GM18498 (cell line): Measurements from ENCODE around the gene ERCC4.

ENCODE experiments used
- ATAC-seq: cut with Tn5 transposase; IDR thresholded peaks from one replicate; pipeline ENCODE4 v1.9.1; 2021; ENCODE audit warnings: mild to moderate bottlenecking, moderate library complexity; ENCODE audit not compliant: unreplicated experiment

Gene ERCC4

GRCh38 chr16:13909872-13910303, 10.1 kb upstream of the ERCC4 start:
- no peak for ATAC-seq

GRCh38 chr16:13911306-13911705, 8.6 kb upstream of the ERCC4 start:
- no peak for ATAC-seq

GRCh38 chr16:13911871-13912270, 8.1 kb upstream of the ERCC4 start:
- no peak for ATAC-seq

- ATAC-seq, result no peak
Measured at GRCh38 chr16:13912891-13913290, 7.1 kb upstream of the ERCC4 start.

GRCh38 chr16:13913374-13914292, 6.3 kb upstream of the ERCC4 start:
- ATAC-seq, result no peak

GRCh38 chr16:13915033-13915635, 4.8 kb upstream of the ERCC4 start:
- no peak for ATAC-seq

- no peak for ATAC-seq
Measured at GRCh38 chr16:13919330-13919682, 648 bp upstream of the ERCC4 start.

GRCh38 chr16:13920510-13920818, 510 bp downstream of the ERCC4 start:
- no peak for ATAC-seq

GRCh38 chr16:13921328-13921727, 1.4 kb downstream of the ERCC4 start:
- no peak for ATAC-seq

GRCh38 chr16:13923703-13924298, 3.8 kb downstream of the ERCC4 start:
- no peak for ATAC-seq

- ATAC-seq, result no peak
Measured at GRCh38 chr16:13926464-13926863, 6.5 kb downstream of the ERCC4 start.

GRCh38 chr16:13926891-13927290, 6.9 kb downstream of the ERCC4 start:
- no peak for ATAC-seq

GRCh38 chr16:13928646-13929045, 8.7 kb downstream of the ERCC4 start:
- ATAC-seq, result no peak

GRCh38 chr16:13931845-13932244, 11.9 kb downstream of the ERCC4 start:
- no peak for ATAC-seq

- ATAC-seq, result no peak
Measured at GRCh38 chr16:13935408-13935807, 15.5 kb downstream of the ERCC4 start.

- ATAC-seq, result no peak
Measured at GRCh38 chr16:13936155-13936554, 16.2 kb downstream of the ERCC4 start.

GRCh38 chr16:13936596-13937081, 16.7 kb downstream of the ERCC4 start:
- no peak for ATAC-seq

GRCh38 chr16:13937411-13937810, 17.5 kb downstream of the ERCC4 start:
- ATAC-seq, result no peak

- no peak for ATAC-seq
Measured at GRCh38 chr16:13938480-13938879, 18.5 kb downstream of the ERCC4 start.

- ATAC-seq, result no peak
Measured at GRCh38 chr16:13939821-13940220, 19.9 kb downstream of the ERCC4 start.

GRCh38 chr16:13940397-13940933, 20.5 kb downstream of the ERCC4 start:
- ATAC-seq, result no peak

GRCh38 chr16:13944816-13945215, 24.9 kb downstream of the ERCC4 start:
- ATAC-seq, result no peak
